GM12878 (cell line): ENCODE data around the gene PPM1A. TPM values are rescaled to one million over a fixed set of nuclear protein-coding genes. Genes with fewer than 3 reads are reported as not detected.

Experiments used
- BCL11A ChIP-seq: IDR thresholded peaks from 2 replicates; pipeline ENCODE4 v1.6.1; 2011; ENCODE audit warnings: low read depth, low read length
- BRCA1 ChIP-seq: IDR thresholded peaks from 2 replicates; pipeline ENCODE4 v1.6.1; 2011; ENCODE audit warnings: low read depth, low read length, improper control_type of control experiment
- CHD4 ChIP-seq: fragments of 200-600 bp; sonication (generic); IDR thresholded peaks from 2 replicates; pipeline ENCODE4 v1.6.1; 2016; ENCODE audit warnings: mild to moderate bottlenecking
- EGR1 ChIP-seq, 2 experiments: IDR thresholded peaks; 1 replicate in 1 of 2; 2 replicates in 1 of 2; pipeline ENCODE4 v1.6.1; 2011 to 2012; ENCODE audit warnings: low read depth in 2 of 2, low read length in 2 of 2, borderline replicate concordance in 1 of 2, mild to moderate bottlenecking in 1 of 2, moderate library complexity in 1 of 2
- EP300 ChIP-seq, 2 experiments: fragments of 150-350 bp in 1 of 2; IDR thresholded peaks; 2 replicates each; pipeline ENCODE4 v1.6.1; 2011 to 2012; ENCODE audit warnings: low read depth in 2 of 2, low read length in 2 of 2, borderline replicate concordance in 1 of 2, improper control_type of control experiment in 1 of 2, inconsistent platforms in 1 of 2; ENCODE audit not compliant: control insufficient read depth in 1 of 2
- ETV6 ChIP-seq, 2 experiments: fragments of 450-650 bp in 1 of 2; IDR thresholded peaks in 1 of 2; conservative IDR thresholded peaks in 1 of 2; 2 replicates each; pipeline ENCODE4 v1.6.1; 2014; ENCODE audit warnings: antibody characterized with exemption in 1 of 2, borderline replicate concordance in 1 of 2, low read depth in 1 of 2, mild to moderate bottlenecking in 1 of 2, moderate library complexity in 1 of 2
- HDAC6 ChIP-seq: fragments of 200-600 bp; sonication (generic); IDR thresholded peaks from one replicate; pipeline ENCODE4 v1.8.0; 2017; ENCODE audit warnings: antibody characterized with exemption; ENCODE audit not compliant: unreplicated experiment
- IKZF1 ChIP-seq: fragments of 450-650 bp; conservative IDR thresholded peaks from 2 replicates; pipeline ENCODE4 v1.6.1; 2017; ENCODE audit warnings: antibody characterized with exemption, mild to moderate bottlenecking
- IRF5 ChIP-seq: fragments of 450-650 bp; IDR thresholded peaks from 2 replicates; pipeline ENCODE4 v1.6.1; 2017; ENCODE audit warnings: borderline replicate concordance
- MTA2 ChIP-seq: fragments of 450-650 bp; IDR thresholded peaks from 2 replicates; pipeline ENCODE4 v1.6.1; 2016; ENCODE audit warnings: low read depth, mild to moderate bottlenecking, moderate library complexity
- NBN ChIP-seq: fragments of 450-650 bp; IDR thresholded peaks from 2 replicates; pipeline ENCODE4 v1.6.1; 2016
- RCOR1 ChIP-seq: conservative IDR thresholded peaks from 2 replicates; pipeline ENCODE4 v1.6.1; 2012; ENCODE audit warnings: low read depth, low read length, improper control_type of control experiment
- STAT3 ChIP-seq: IDR thresholded peaks from 2 replicates; pipeline ENCODE4 v1.6.1; 2011; ENCODE audit warnings: low read depth, low read length, improper control_type of control experiment
- USF2 ChIP-seq: IDR thresholded peaks from 2 replicates; pipeline ENCODE4 v1.6.1; 2011; ENCODE audit warnings: low read depth, low read length, improper control_type of control experiment, borderline replicate concordance
- ZNF217 ChIP-seq: fragments of 450-650 bp; IDR thresholded peaks from 2 replicates; pipeline ENCODE4 v1.6.1; 2017; ENCODE audit warnings: antibody characterized with exemption, mild to moderate bottlenecking
- ZNF24 ChIP-seq: fragments of 450-650 bp; IDR thresholded peaks from 2 replicates; pipeline ENCODE4 v1.6.1; 2017; ENCODE audit warnings: antibody characterized with exemption, mild to moderate bottlenecking
- polyA plus RNA-seq, 11 experiments: library from polyadenylated mRNA; depleted of rRNA in 4 of 11; unstranded in 6 of 11; stranded (reverse) in 5 of 11; fragments of >200 nt; fragmentation: Nextera tagmentation in 4 of 11; fragmentation: Illumina TruSeq in 1 of 11; extraction: Ambion mirVana in 4 of 11; extraction: Trizol in 1 of 11; gene quantifications; 1 replicate in 1 of 11; 2 replicates in 10 of 11; pipeline versions ENCODE4 v1.2.1 to v1.2.3, GENCODE V29; 2011 to 2016; ENCODE audit warnings: inconsistent platforms in 2 of 11, missing spikeins in 2 of 11, low read depth in 1 of 11
- total RNA-seq, 4 experiments: library from RNA; depleted of rRNA in 3 of 4; stranded (reverse); fragments of >200 nt in 3 of 4; fragmentation: Illumina TruSeq in 1 of 4; extraction: Trizol in 1 of 4; gene quantifications; 2 replicates each; pipeline versions ENCODE4 v1.2.1 to v1.2.3, GENCODE V29; 2013 to 2021
- TF ChIP-seq, protein P1 (sequence below): fragments of 150-350 bp; IDR thresholded peaks from 2 replicates; pipeline ENCODE4 v1.6.1; 2014; ENCODE audit warnings: mild to moderate bottlenecking, low read depth, low read length
- TF ChIP-seq, protein P2 (sequence below): IDR thresholded peaks from 2 replicates; pipeline ENCODE4 v1.6.1; 2012; ENCODE audit warnings: low read depth, low read length, improper control_type of control experiment
- TF ChIP-seq, protein P3 (sequence below): fragments of 450-650 bp; IDR thresholded peaks from 2 replicates; pipeline ENCODE4 v1.6.1; 2017; ENCODE audit warnings: mild to moderate bottlenecking, low read depth, inconsistent platforms; ENCODE audit not compliant: poor library complexity, severe bottlenecking
- TF ChIP-seq, protein P4 (sequence below): fragments of 450-650 bp; conservative IDR thresholded peaks from 2 replicates; pipeline ENCODE4 v1.6.1; 2017; ENCODE audit warnings: mild to moderate bottlenecking, moderate library complexity

Gene PPM1A
- total and polyA plus RNA-seq, 10 of the 15 experiments (the other 5 are each of a cell fraction or from before 2014, with no cell fraction given), result 16.8 to 124 (median 47.0) TPM

DNA sequence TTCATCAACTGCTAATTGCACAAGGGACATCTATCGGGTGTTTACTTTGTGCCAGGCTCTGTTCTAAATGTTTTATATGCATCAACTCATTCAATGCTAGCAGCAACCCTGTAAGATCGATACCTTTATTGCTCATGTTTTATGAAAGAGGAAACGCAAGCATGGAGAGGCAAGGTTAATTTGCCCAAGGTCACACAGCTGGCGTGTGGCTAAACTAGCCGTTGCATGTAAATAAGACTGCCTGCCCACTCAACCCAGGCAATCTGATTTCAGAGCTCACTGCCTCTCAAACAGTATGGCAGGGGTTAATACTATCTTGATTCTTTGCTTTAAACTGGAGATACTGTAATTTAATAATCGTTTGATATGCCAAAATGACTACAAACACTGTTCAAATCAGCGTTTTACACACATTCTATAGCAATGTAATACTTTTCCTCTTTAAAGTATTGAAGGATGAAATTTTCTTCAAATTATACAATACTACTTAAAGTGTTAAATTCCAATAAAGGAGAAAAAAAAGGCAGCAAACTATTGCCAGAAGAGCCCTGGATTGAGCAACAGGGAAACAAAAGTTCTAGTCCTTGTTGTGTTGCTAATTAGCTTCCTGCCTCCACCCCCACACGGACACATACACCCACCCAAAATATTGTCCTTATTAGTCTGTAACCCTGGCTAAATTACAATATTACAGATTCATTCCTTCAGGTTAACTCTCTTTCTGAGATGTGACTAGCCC lies 44.7 kb upstream of the PPM1A start (continued):
- TF ChIP-seq, protein P1, sequence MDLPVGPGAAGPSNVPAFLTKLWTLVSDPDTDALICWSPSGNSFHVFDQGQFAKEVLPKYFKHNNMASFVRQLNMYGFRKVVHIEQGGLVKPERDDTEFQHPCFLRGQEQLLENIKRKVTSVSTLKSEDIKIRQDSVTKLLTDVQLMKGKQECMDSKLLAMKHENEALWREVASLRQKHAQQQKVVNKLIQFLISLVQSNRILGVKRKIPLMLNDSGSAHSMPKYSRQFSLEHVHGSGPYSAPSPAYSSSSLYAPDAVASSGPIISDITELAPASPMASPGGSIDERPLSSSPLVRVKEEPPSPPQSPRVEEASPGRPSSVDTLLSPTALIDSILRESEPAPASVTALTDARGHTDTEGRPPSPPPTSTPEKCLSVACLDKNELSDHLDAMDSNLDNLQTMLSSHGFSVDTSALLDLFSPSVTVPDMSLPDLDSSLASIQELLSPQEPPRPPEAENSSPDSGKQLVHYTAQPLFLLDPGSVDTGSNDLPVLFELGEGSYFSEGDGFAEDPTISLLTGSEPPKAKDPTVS, result no peak
- TF ChIP-seq BRCA1, result no peak
- peak; percentile 86 for TF ChIP-seq MTA2
- TF ChIP-seq, protein P2, sequence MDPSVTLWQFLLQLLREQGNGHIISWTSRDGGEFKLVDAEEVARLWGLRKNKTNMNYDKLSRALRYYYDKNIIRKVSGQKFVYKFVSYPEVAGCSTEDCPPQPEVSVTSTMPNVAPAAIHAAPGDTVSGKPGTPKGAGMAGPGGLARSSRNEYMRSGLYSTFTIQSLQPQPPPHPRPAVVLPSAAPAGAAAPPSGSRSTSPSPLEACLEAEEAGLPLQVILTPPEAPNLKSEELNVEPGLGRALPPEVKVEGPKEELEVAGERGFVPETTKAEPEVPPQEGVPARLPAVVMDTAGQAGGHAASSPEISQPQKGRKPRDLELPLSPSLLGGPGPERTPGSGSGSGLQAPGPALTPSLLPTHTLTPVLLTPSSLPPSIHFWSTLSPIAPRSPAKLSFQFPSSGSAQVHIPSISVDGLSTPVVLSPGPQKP, result no peak
- TF ChIP-seq ETV6 (conservative IDR thresholded peaks at IDR 0.05 in 1 of 2, IDR thresholded peaks at IDR 0.05 in 1 of 2; ENCODE audit: borderline replicate concordance in 1 of 2, low read depth in 1 of 2), result peak in 1 of 2 experiments; percentile 61; a peak in 1 of 4 replicates
- TF ChIP-seq, protein P3, sequence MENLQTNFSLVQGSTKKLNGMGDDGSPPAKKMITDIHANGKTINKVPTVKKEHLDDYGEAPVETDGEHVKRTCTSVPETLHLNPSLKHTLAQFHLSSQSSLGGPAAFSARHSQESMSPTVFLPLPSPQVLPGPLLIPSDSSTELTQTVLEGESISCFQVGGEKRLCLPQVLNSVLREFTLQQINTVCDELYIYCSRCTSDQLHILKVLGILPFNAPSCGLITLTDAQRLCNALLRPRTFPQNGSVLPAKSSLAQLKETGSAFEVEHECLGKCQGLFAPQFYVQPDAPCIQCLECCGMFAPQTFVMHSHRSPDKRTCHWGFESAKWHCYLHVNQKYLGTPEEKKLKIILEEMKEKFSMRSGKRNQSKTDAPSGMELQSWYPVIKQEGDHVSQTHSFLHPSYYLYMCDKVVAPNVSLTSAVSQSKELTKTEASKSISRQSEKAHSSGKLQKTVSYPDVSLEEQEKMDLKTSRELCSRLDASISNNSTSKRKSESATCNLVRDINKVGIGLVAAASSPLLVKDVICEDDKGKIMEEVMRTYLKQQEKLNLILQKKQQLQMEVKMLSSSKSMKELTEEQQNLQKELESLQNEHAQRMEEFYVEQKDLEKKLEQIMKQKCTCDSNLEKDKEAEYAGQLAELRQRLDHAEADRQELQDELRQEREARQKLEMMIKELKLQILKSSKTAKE, result no peak
- TF ChIP-seq USF2, result no peak
- peak; percentile 77 to 88; a peak in 3 of 4 replicates for TF ChIP-seq EP300 (IDR thresholded peaks at IDR 0.05; ENCODE audit: borderline replicate concordance in 1 of 2, control insufficient read depth in 1 of 2, low read depth in 2 of 2, low read length in 2 of 2)
- TF ChIP-seq NBN, result no peak
- TF ChIP-seq IRF5, result no peak
- TF ChIP-seq EGR1 (IDR thresholded peaks at IDR 0.05; ENCODE audit: borderline replicate concordance in 1 of 2, low read depth in 2 of 2, low read length in 2 of 2), result peak in 1 of 2 experiments; percentile 73; a peak in 2 of 3 replicates
- TF ChIP-seq STAT3, result no peak
- TF ChIP-seq IKZF1, result peak; percentile 58
- no peak for TF ChIP-seq HDAC6
- no peak for TF ChIP-seq ZNF24
- peak; percentile 35; the same call in 1 of the 2 replicates for TF ChIP-seq ZNF217
- TF ChIP-seq, protein P4, sequence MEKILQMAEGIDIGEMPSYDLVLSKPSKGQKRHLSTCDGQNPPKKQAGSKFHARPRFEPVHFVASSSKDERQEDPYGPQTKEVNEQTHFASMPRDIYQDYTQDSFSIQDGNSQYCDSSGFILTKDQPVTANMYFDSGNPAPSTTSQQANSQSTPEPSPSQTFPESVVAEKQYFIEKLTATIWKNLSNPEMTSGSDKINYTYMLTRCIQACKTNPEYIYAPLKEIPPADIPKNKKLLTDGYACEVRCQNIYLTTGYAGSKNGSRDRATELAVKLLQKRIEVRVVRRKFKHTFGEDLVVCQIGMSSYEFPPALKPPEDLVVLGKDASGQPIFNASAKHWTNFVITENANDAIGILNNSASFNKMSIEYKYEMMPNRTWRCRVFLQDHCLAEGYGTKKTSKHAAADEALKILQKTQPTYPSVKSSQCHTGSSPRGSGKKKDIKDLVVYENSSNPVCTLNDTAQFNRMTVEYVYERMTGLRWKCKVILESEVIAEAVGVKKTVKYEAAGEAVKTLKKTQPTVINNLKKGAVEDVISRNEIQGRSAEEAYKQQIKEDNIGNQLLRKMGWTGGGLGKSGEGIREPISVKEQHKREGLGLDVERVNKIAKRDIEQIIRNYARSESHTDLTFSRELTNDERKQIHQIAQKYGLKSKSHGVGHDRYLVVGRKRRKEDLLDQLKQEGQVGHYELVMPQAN, result no peak
- TF ChIP-seq BCL11A, result peak; percentile 87
- no peak for TF ChIP-seq RCOR1
- no peak for TF ChIP-seq CHD4
